KMS-11 (cell line): ENCODE measurements around the gene FETUB.

ENCODE experiments used
- H2AFZ ChIP-seq: fragments of 200-600 bp; sonication (generic); 2 replicates; pipeline ENCODE4 v1.6.1; 2016; ENCODE audit warnings: antibody characterized with exemption, mixed run types, low read depth
- H3K27ac ChIP-seq: fragments of 200-600 bp; sonication (generic); 2 replicates; pipeline ENCODE4 v1.6.1; 2016; ENCODE audit warnings: mild to moderate bottlenecking, mixed run types
- H3K27me3 ChIP-seq: fragments of 200-600 bp; sonication (generic); 2 replicates; pipeline ENCODE4 v1.6.1; 2017; ENCODE audit warnings: mild to moderate bottlenecking, low read depth, mixed run types, moderate library complexity; ENCODE audit not compliant: insufficient read depth
- H3K36me3 ChIP-seq: fragments of 200-600 bp; sonication (generic); 2 replicates; pipeline ENCODE4 v1.6.1; 2017; ENCODE audit warnings: mild to moderate bottlenecking, mixed run types; ENCODE audit not compliant: insufficient read depth
- H3K4me1 ChIP-seq: fragments of 200-600 bp; sonication (generic); 2 replicates; pipeline ENCODE4 v1.6.1; 2016; ENCODE audit warnings: mild to moderate bottlenecking, low read depth, mixed run types; ENCODE audit not compliant: poor library complexity, severe bottlenecking
- H3K4me2 ChIP-seq: fragments of 200-600 bp; sonication (generic); 2 replicates; pipeline ENCODE4 v1.7.0; 2016; ENCODE audit warnings: mild to moderate bottlenecking, mixed run types
- H3K4me3 ChIP-seq: fragments of 200-600 bp; sonication (generic); IDR thresholded peaks from 2 replicates; pipeline ENCODE4 v1.6.1; 2017; ENCODE audit warnings: low read depth, low read length, mixed read lengths; ENCODE audit not compliant: insufficient read depth
- H3K79me2 ChIP-seq: fragments of 200-600 bp; sonication (generic); 2 replicates; pipeline ENCODE4 v1.6.1; 2016; ENCODE audit warnings: low read depth, mixed run types; ENCODE audit not compliant: insufficient read depth
- H3K9ac ChIP-seq: fragments of 200-600 bp; sonication (generic); 2 replicates; pipeline ENCODE4 v1.6.1; 2016; ENCODE audit warnings: mild to moderate bottlenecking, mixed run types
- H4K20me1 ChIP-seq: fragments of 200-600 bp; sonication (generic); 2 replicates; pipeline ENCODE4 v1.6.1; 2016; ENCODE audit warnings: mild to moderate bottlenecking, mixed run types; ENCODE audit not compliant: insufficient read depth
- CTCF ChIP-seq: fragments of 200-600 bp; sonication (generic); conservative IDR thresholded peaks from 2 replicates; pipeline ENCODE4 v1.6.1; 2017; ENCODE audit warnings: low read depth, mild to moderate bottlenecking, antibody characterized with exemption, low read length, moderate library complexity, mixed read lengths

The FETUB gene

DNA sequence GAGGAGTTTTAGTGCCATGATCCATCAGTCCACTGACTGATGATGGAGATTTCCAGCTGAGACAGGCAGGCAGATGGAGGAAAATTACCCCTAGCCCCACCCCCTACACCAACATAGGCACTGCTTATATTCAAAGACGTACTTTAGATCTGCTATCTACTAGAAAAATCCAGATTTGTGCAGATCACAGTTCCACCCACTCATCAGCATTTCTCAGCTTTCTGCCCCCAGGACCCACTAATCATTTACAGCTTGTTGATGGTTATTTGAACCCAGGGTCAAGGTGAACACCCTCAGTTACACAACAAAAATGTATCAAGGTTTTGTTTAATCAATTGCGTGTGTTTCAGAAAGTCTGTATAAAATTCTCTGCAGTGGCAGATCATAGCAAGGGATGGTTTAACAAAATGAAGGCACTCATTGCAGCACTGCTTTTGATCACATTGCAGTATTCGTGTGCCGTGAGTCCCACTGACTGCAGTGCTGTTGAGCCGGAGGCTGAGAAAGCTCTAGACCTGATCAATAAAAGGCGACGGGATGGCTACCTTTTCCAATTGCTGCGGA lies 25.5 kb downstream of the FETUB start, which contains the start of gene HRG:
Gene HRG, plus strand, starts transcription at position 390 of the 564 bp plus-strand sequence. Its CDS starts 18 bp downstream, at position 408.
- Histone ChIP-seq H3K27me3 (no peaks in the 10 kb centered on the region), H3K4me3 (no peak within 1 kb of the TSS), H3K27ac (no peak within 1 kb of the TSS), H3K9ac (no peak within 1 kb of the TSS), H3K79me2 (no peaks in the 10 kb centered on the region), H3K4me2 (no peak within 1 kb of the TSS), H3K4me1 (peaks cover 17% of the 10 kb centered on the region), H2AFZ (no peak within 1 kb of the TSS), H4K20me1 (no peaks in the 10 kb centered on the region), H3K36me3 (no peaks in the 10 kb centered on the region)
- TF ChIP-seq CTCF: no peak

DNA sequence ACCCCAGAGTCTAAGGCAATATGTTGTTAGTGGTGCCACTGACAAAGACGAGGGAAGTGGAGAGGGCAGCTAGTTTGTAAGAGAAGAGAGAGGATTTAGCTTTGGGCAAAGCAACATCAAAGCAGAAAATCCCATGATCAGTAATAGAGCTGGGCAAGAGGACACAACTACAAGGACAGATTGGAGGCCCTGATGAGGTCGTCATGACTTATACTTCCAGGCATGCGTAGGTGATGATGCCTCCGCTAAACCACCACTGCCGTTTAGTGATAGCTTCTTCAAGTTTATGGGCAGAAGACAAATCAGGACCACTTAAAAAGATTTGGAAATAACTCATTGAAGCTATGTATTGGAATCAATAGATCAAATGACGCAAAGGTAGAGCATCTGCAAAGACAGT lies 28.2 kb downstream of the FETUB start:
- TF ChIP-seq CTCF: no peak
- H2AFZ ChIP-seq: no peak overlapping the region
- no peaks in the 10 kb centered on the region for H3K27me3 ChIP-seq
- peaks cover 17% of the 10 kb centered on the region for H3K4me1 ChIP-seq
- H3K4me3 ChIP-seq: no peak overlapping the region
- no peaks in the 10 kb centered on the region for H3K36me3 ChIP-seq
- H3K79me2 ChIP-seq: no peaks in the 10 kb centered on the region
- no peak overlapping the region for H3K27ac ChIP-seq
- H3K4me2 ChIP-seq: no peak overlapping the region
- no peak overlapping the region for H3K9ac ChIP-seq
- H4K20me1 ChIP-seq: no peaks in the 10 kb centered on the region

DNA sequence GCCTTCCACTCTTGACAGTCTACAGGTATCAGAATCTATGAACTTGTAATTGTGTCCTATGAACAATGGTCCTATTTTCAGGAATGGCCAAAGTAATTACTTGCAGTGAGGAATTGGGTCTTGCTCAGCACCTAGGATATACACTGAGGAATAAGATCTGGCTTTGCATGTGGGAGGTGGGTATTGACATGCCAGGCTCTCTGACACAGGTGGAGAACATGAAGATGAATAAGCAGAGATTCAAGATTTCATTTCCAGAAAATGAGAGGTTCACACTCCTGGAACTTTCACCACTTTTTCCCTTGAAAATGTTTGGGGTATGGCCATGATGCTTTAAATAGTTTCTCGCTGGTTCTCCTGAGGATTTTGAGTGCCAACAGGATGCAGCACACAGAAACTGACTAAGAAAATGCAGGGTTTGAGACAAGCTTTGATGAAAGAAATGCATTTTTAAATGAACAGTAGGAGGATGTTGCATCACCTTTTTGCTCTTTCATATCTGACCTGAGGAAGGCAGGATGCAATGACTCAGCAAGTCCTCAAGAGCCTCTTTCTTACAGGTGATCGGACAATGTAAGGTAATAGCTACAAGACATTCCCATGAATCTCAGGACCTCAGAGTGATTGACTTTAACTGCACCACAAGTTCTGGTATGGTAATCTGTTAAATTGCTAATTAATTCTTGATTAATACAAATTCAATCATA lies 29.3 kb downstream of the FETUB start:
- Histone ChIP-seq H3K4me3 (no peak overlapping the region), H3K9ac (no peak overlapping the region), H3K36me3 (no peaks in the 10 kb centered on the region), H3K27ac (no peak overlapping the region), H4K20me1 (no peaks in the 10 kb centered on the region), H3K4me2 (peak overlapping the region; percentile 6; the same call in 1 of the 2 replicates), H3K79me2 (no peaks in the 10 kb centered on the region), H3K4me1 (peaks cover 17% of the 10 kb centered on the region), H2AFZ (peak overlapping the region; percentile 15; the same call in 1 of the 2 replicates), H3K27me3 (no peaks in the 10 kb centered on the region)
- no peak for TF ChIP-seq CTCF

GRCh38 chr3:186670155-186670554 lies 30.0 kb downstream of the FETUB start:
- Histone ChIP-seq H3K79me2 (no peaks in the 10 kb centered on the region), H4K20me1 (no peaks in the 10 kb centered on the region), H3K4me3 (no peak overlapping the region), H3K27me3 (no peaks in the 10 kb centered on the region), H3K27ac (no peak overlapping the region), H2AFZ (no peak overlapping the region; the same call in 1 of the 2 replicates), H3K4me2 (no peak overlapping the region; the same call in 1 of the 2 replicates), H3K4me1 (peaks cover 17% of the 10 kb centered on the region), H3K9ac (no peak overlapping the region), H3K36me3 (no peaks in the 10 kb centered on the region)
- TF ChIP-seq CTCF: no peak
